ENCODE data around the gene SOCS1.

- TF ChIP-seq CTCF (IDR thresholded peaks at IDR 0.05; ENCODE audit: low read length), result no peak
- TF ChIP-seq EZH2 (optimal IDR thresholded peaks at IDR 0.05; ENCODE audit: low read depth, low read length), result no peak
These were observed 7.9 kb downstream of the SOCS1 start for GRCh38 chr16:11248133-11248532.

Measured in MM.1S (cell line).